Activated CD4-positive, alpha-beta T cell treated with anti-CD3 and anti-CD28 coated beads, Interleukin-2, amount 10 ng/mL, durations not matched to agents 24 days and 14 days (primary cell): ENCODE results near the gene IQGAP2. TPM values are rescaled to one million over a fixed set of nuclear protein-coding genes. Genes with fewer than 3 reads are reported as not detected.

Experiments
- total RNA-seq: library from RNA; stranded (reverse); gene quantifications from 2 replicates; pipeline ENCODE4 v1.2.3, GENCODE V29; 2022

The IQGAP2 gene
- total RNA-seq, 1 donor from 2014 or later, result 37.3 TPM

Other genes with a start within 250 kb of the IQGAP2 start
- gene F2RL2, start 220.1 kb downstream of the IQGAP2 start, total RNA-seq, result not detected in 2 replicates